Transverse colon (tissue), 4 donors: ENCODE data around the gene TTLL4. TPM values are rescaled to one million over a fixed set of nuclear protein-coding genes. Genes with fewer than 3 reads are reported as not detected.

Experiments
- DNase-seq: peaks from one replicate; pipeline ENCODE4 v3.0.0-alpha.2; 2019
- H3K27ac ChIP-seq, 4 donors: fragments of 200-600 bp; sonication (generic); 2 replicates each; pipeline ENCODE4 v1.5.1; 2016 to 2018; ENCODE audit warnings: inconsistent platforms in 4 of 4
- H3K27me3 ChIP-seq: fragments of 200-600 bp; sonication (generic); 2 replicates; pipeline ENCODE4 v1.5.1; 2017; ENCODE audit warnings: inconsistent platforms
- H3K36me3 ChIP-seq, 4 donors: fragments of 200-600 bp; sonication (generic); 2 replicates each; pipeline ENCODE4 v1.5.1; 2017 to 2019; ENCODE audit warnings: inconsistent platforms in 4 of 4
- H3K4me1 ChIP-seq, 4 donors: fragments of 200-600 bp; sonication (generic); 2 replicates each; pipeline ENCODE4 v1.5.1; 2017 to 2020; ENCODE audit warnings: inconsistent platforms in 4 of 4
- H3K4me3 ChIP-seq, 4 donors: fragments of 200-600 bp; sonication (generic); 1 replicate in 1 of 4; 2 replicates in 3 of 4; pipeline versions ENCODE4 v1.5.1 to v1.6.1; 2017 to 2019; ENCODE audit warnings: inconsistent platforms in 4 of 4
- H3K9me3 ChIP-seq, 2 donors: fragments of 200-600 bp; sonication (generic); 2 replicates each; pipeline ENCODE4 v1.5.1; 2017 to 2019; ENCODE audit warnings: inconsistent platforms in 2 of 2
- EP300 ChIP-seq: sonication (generic); formaldehyde crosslinking; IDR thresholded peaks from one replicate; pipeline ENCODE4 v1.6.1; 2017; ENCODE audit warnings: antibody characterized with exemption, low read depth
- POLR2A ChIP-seq: fragments of 450-650 bp; IDR thresholded peaks from one replicate; pipeline ENCODE4 v1.6.1; 2016; ENCODE audit warnings: antibody characterized with exemption, mild to moderate bottlenecking, moderate library complexity
- POLR2AphosphoS5 ChIP-seq, 3 donors: sonication (generic); formaldehyde crosslinking; IDR thresholded peaks; one replicate each; pipeline ENCODE4 v1.6.1; 2016; ENCODE audit warnings: antibody characterized with exemption in 3 of 3
- WGBS, 2 donors: methylation state at CpG; one replicate each; pipeline ENCODE4 v1.1.5; 2018; ENCODE audit warnings: low coverage in 1 of 2; 5-methylcytosine and 5-hydroxymethylcytosine counted together
- in situ Hi-C, 4 donors: fragments of 200-750 bp; cut with MboI; loops; one replicate each; pipeline versions ENCODE4 v1.15.0 to v1.15.1; 2017; ENCODE audit warnings: low sequenced_read_pairs in 3 of 4, low pct_ligation_motif_present in 1 of 4, low pct_unique_long_range_greater_than_20kb in 1 of 4
- intact Hi-C: fragments of 100-400 bp; cut with DNase I; formaldehyde crosslinking; loops from one replicate; pipeline ENCODE4 v1.15.1; 2023; ENCODE audit warnings: low total_unique reads
- total RNA-seq, 4 donors: library from RNA; depleted of rRNA; stranded (reverse); fragments of >200 nt; gene quantifications; one replicate each; pipeline ENCODE4 v1.1.0, GENCODE V29; 2016
- TF ChIP-seq, protein P1 (sequence below), 5 experiments: fragments of 200-600 bp in 3 of 5; fragments of 450-650 bp in 2 of 5; sonication (generic) in 3 of 5; IDR thresholded peaks; 1 replicate in 2 of 5; 2 replicates in 3 of 5; pipeline ENCODE4 v1.5.1; 2016 to 2017; ENCODE audit warnings: antibody characterized with exemption in 5 of 5, inconsistent platforms in 3 of 5, mild to moderate bottlenecking in 2 of 5, moderate library complexity in 1 of 5

TTLL4 gene
- total RNA-seq, 4 donors from 2014 or later: 6.0 to 26.0 (median 15.9) TPM

- WGBS, 2 donors: 94 to 96% methylated on average over 6 to 7 of the region's 7 CpGs
- Histone ChIP-seq H3K4me1 (peaks cover 6 to 9% (median 7%) of the 10 kb centered on the region in 4 donors), H3K27ac (no peak overlapping the region), H3K27me3 (no peaks in the 10 kb centered on the region), H3K9me3 (no peaks in the 10 kb centered on the region), H3K36me3 (peaks cover 0 to 39% (median 20%) of the 10 kb centered on the region in 4 donors), H3K4me3 (no peak overlapping the region)
- TF ChIP-seq POLR2A: no peak
- no peak for TF ChIP-seq POLR2AphosphoS5 (IDR thresholded peaks at IDR 0.05)
- TF ChIP-seq, protein P1, sequence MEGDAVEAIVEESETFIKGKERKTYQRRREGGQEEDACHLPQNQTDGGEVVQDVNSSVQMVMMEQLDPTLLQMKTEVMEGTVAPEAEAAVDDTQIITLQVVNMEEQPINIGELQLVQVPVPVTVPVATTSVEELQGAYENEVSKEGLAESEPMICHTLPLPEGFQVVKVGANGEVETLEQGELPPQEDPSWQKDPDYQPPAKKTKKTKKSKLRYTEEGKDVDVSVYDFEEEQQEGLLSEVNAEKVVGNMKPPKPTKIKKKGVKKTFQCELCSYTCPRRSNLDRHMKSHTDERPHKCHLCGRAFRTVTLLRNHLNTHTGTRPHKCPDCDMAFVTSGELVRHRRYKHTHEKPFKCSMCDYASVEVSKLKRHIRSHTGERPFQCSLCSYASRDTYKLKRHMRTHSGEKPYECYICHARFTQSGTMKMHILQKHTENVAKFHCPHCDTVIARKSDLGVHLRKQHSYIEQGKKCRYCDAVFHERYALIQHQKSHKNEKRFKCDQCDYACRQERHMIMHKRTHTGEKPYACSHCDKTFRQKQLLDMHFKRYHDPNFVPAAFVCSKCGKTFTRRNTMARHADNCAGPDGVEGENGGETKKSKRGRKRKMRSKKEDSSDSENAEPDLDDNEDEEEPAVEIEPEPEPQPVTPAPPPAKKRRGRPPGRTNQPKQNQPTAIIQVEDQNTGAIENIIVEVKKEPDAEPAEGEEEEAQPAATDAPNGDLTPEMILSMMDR (IDR thresholded peaks at IDR 0.05): no peak
- TF ChIP-seq EP300: no peak
- in situ Hi-C loops (no loop called here), intact Hi-C loops (no loop called here)
- DNase-seq: no peak
Observed at GRCh38 chr2:218664653-218665052, 46.0 kb upstream of the TTLL4 start.

GRCh38 chr2:218671097-218671653 lies 39.5 kb upstream of the TTLL4 start:
- TF ChIP-seq EP300 (no peak), POLR2A (no peak), POLR2AphosphoS5 (IDR thresholded peaks at IDR 0.05) (no peak)
- TF ChIP-seq, protein P1 (IDR thresholded peaks at IDR 0.05): no peak
- no peak for DNase-seq
- in situ Hi-C loops: no loop called here

GRCh38 chr2:218671654-218672566 lies 38.7 kb upstream of the TTLL4 start, which contains the start of the genes RNF25 and STK36:
RNF25 (minus strand) TSS chr2:218672002; CDS start chr2:218671970, 32 bp downstream.
STK36 (plus strand) TSS chr2:218672086; CDS start chr2:218672830, 744 bp downstream.
- in situ Hi-C loops (no loop called here), intact Hi-C loops (no loop called here)
- WGBS, 2 donors: 1% methylated on average over 12 to 48 of the region's 49 CpGs
- peak within 1 kb of the TSS; percentile 73 to 84 (median 83) for H3K27ac ChIP-seq
- H3K4me1 ChIP-seq: peaks cover 12 to 17% (median 16%) of the 10 kb centered on the region in 4 donors
- H3K27me3 ChIP-seq: no peaks in the 10 kb centered on the region
- peak within 1 kb of the TSS; percentile 39 to 79 (median 72) for H3K4me3 ChIP-seq
- DNase-seq: peak; percentile 84
- no peaks in the 10 kb centered on the region for H3K9me3 ChIP-seq
- H3K36me3 ChIP-seq: peaks cover 0 to 10% (median 0%) of the 10 kb centered on the region in 4 donors
- TF ChIP-seq EP300 (no peak), POLR2A (peak; percentile 84), POLR2AphosphoS5 (IDR thresholded peaks at IDR 0.05) (peak; percentile 80 to 90 (median 87))
- TF ChIP-seq, protein P1 (IDR thresholded peaks at IDR 0.05): no peak

More at GRCh38 chr2:218671097-218671653, 39.5 kb upstream of the TTLL4 start:
- H3K27me3 ChIP-seq: no peaks in the 10 kb centered on the region
- H3K4me3 ChIP-seq: peak overlapping the region; percentile 39 to 79 (median 72)
- H3K27ac ChIP-seq: peak overlapping the region; percentile 73 to 84 (median 83)
- intact Hi-C loops: no loop called here
- WGBS, 2 donors: 40 to 53% methylated on average over 8 to 12 of the region's 12 CpGs
- peaks cover 12 to 17% (median 16%) of the 10 kb centered on the region in 4 donors for H3K4me1 ChIP-seq
- H3K9me3 ChIP-seq: no peaks in the 10 kb centered on the region
- H3K36me3 ChIP-seq: peaks cover 0 to 14% (median 2%) of the 10 kb centered on the region in 4 donors

DNA sequence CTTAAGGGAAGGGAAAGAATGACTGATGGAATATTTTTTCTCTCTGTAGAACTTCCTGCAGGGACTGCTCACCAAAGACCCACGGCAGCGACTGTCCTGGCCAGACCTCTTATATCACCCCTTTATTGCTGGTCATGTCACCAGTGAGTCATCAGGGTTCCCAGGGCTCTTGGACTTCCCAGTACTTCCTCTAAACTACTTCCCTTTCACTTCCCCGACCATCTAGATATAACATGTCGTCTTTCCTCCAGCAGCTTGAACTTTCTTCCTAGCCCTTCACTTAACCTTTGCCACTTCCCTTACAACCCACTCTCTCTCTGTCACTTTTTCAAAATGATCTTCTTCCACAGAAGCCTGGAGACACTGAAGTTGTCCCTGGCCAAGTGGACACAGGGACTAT lies 31.5 kb upstream of the TTLL4 start:
- H3K4me3 ChIP-seq: no peak overlapping the region
- H3K4me1 ChIP-seq: no peaks in the 10 kb centered on the region
- H3K9me3 ChIP-seq: no peaks in the 10 kb centered on the region
- no peak for TF ChIP-seq POLR2AphosphoS5 (IDR thresholded peaks at IDR 0.05)
- TF ChIP-seq EP300: no peak
- TF ChIP-seq POLR2A: no peak
- TF ChIP-seq, protein P1 (IDR thresholded peaks at IDR 0.05): no peak
- WGBS, 2 donors: 66% methylated on average over 4 of the region's 4 CpGs; no CpG with 5 or more reads in 1 of the 2 donors
- no peaks in the 10 kb centered on the region for H3K27me3 ChIP-seq
- H3K36me3 ChIP-seq: peaks cover 0 to 4% (median 0%) of the 10 kb centered on the region in 4 donors
- intact Hi-C loops: no loop called here
- in situ Hi-C loops: no loop called here
- H3K27ac ChIP-seq: no peak overlapping the region
- DNase-seq: no peak
